Stimulated activated CD4-positive, alpha-beta T cell treated with anti-CD3 and anti-CD28 coated beads, Interleukin-1b, Interleukin-23, amount 100 ng/mL, for 24 hours (primary cell): Measurements from ENCODE around the gene SYT17.

Experiments used
- DNase-seq, 4 experiments: peaks; one replicate each; pipeline ENCODE4 v3.0.0-alpha.2; 2020; ENCODE audit warnings: low read depth in 4 of 4, low spot score in 1 of 4

Gene SYT17

GRCh38 chr16:19167710-19168370 lies at the start of gene SYT17:
Gene SYT17, plus strand, starts transcription at chr16:19168240. Its CDS starts 407 bp downstream, at chr16:19168647.
- DNase-seq, result peak in 1 of 4 experiments; percentile 21

GRCh38 chr16:19118938-19119431 lies 49.1 kb upstream of the SYT17 start:
- peak in 1 of 4 experiments; percentile 27 for DNase-seq

GRCh38 chr16:19119564-19119963 lies 48.5 kb upstream of the SYT17 start:
- DNase-seq, result no peak

- no peak for DNase-seq
These were observed 44.4 kb upstream of the SYT17 start for GRCh38 chr16:19123535-19124178.

- DNase-seq, result no peak
These were observed 41.7 kb upstream of the SYT17 start for GRCh38 chr16:19126300-19126699.

- DNase-seq, result no peak
These were observed 40.8 kb upstream of the SYT17 start for GRCh38 chr16:19127205-19127604.

- no peak for DNase-seq
These were observed 40.3 kb upstream of the SYT17 start for GRCh38 chr16:19127674-19128131.

- DNase-seq, result no peak
These were observed 39.4 kb upstream of the SYT17 start for GRCh38 chr16:19128454-19129200.

GRCh38 chr16:19130385-19130784 lies 37.7 kb upstream of the SYT17 start:
- no peak for DNase-seq

GRCh38 chr16:19130852-19131824 lies 36.9 kb upstream of the SYT17 start:
- no peak for DNase-seq

- DNase-seq, result no peak
These were observed 36.2 kb upstream of the SYT17 start for GRCh38 chr16:19131825-19132218.

- DNase-seq, result no peak
These were observed 35.8 kb upstream of the SYT17 start for GRCh38 chr16:19132255-19132654.

GRCh38 chr16:19132898-19133297 lies 35.1 kb upstream of the SYT17 start:
- no peak for DNase-seq

- no peak for DNase-seq
These were observed 34.4 kb upstream of the SYT17 start for GRCh38 chr16:19133600-19133999.

GRCh38 chr16:19135201-19135842 lies 32.7 kb upstream of the SYT17 start:
- DNase-seq, result no peak

GRCh38 chr16:19135896-19136438 lies 32.1 kb upstream of the SYT17 start:
- no peak for DNase-seq

GRCh38 chr16:19136549-19137196 lies 31.4 kb upstream of the SYT17 start:
- DNase-seq, result no peak

GRCh38 chr16:19137201-19138128 lies 30.6 kb upstream of the SYT17 start:
- no peak for DNase-seq
